ENCODE results near the gene CDK11B.
"Not testable (repeated sequence)": the region's sequence is repeated elsewhere in the genome, so short reads cannot be mapped to it uniquely, and the experiment has no call there.

Gene CDK11B

DNA sequence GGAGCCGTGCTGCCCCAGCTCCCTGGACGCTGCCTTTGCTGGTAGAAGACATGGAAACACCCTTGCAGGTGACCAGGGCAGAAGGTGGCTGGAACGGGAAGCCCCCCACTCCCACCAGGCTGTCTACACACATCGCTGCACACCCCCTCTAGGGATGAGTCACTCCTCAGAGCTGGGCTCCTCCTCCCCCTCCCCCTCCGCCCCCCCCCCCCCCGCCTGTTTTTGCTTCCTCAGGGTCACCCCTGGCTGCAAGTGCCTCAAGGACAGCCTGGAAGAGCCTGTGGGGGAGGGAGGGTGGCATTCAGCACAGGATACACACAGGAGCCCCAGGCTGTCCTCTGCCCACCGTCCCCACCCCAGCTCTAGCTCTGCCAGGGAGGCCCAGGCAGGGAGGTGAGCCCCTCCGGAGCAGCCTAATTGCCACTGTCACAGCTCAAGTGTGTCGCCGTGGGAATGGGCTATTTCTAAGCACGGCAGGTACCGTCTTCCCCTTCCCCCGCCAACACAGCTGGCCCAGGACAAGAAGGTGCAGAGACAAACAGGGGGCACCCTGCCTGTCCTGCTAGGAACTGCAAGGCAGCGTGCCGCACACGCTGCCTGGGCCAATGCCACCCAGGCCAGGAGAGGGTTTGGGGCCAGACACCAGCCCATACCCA is 61.4 kb downstream of the CDK11B start:
- DNase-seq = no peak

DNA sequence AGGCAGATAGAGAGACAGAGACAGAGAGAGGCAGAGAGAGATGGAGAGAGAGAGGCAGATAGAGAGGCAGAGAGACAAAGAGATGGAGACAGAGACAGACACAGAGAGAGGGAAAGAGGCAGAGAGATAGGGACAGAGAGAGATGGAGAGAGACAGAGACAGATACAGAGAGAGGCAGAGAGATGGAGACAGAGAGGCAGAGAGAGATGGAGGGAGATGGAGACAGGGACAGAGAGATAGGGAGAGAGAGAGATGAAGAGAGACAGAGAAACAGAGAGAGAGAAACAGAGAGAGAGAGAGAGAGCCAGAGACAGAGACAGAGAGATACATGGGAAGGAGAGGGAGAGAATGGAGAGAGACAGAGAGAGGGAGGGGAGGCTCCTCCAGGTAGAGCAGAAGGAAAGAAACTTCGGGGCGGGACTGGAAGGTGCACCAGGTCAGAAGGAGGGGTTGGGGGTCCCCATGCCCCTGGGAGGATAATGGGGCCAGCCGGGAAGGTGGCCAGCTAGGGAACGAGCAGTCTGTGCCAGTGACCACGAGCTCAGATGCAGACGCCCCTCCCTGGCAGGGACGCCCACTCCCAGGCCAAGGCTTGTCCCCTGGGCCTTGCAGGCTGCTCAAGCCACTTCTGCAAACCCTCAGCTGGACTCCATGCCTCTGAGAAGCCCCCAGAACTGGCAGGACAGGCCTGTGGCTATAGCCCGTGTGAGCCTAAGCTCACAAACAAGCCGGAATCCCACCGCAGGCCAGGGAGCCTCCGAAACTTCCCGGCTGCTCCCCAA is 62.1 kb downstream of the CDK11B start:
- no peak for DNase-seq

DNA sequence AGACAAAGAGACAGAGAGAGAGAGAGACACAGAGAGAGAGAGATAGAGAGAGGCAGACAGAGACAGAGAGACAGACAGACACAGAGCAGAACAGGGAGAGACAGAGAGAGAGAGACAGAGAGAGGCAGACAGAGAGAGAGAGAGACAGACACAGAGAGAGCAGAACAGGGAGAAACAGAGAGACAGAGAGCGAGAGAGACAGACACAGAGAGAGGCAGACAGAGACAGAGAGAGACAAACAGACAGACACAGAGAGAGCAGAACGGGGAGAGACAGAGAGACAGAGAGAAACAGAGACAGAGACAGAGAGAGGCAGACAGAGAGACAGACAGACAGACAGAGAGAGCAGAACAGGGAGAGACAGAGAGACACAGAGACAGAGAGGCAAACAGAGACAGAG is 63.5 kb downstream of the CDK11B start:
- DNase-seq = not testable (repeated sequence)

GRCh38 chr1:1594602-1595260 is 64.1 kb downstream of the CDK11B start:
- DNase-seq = no peak

- DNase-seq = no peak
These were observed 64.8 kb downstream of the CDK11B start for GRCh38 chr1:1593834-1594601.

- DNase-seq = no peak
These were observed 67.4 kb downstream of the CDK11B start for GRCh38 chr1:1591452-1591851.

All from NCI-H187 (cell line).